Fibroblast of pulmonary artery (primary cell): ENCODE data around the gene DMD.
A peak's percentile ranks its signal among the peaks of the same experiment; 100 is the strongest.

Experiments
- DNase-seq: peaks from one replicate; pipeline ENCODE4 v3.0.0-alpha.2; 2010; ENCODE audit warnings: low read depth
- H3K4me3 ChIP-seq: replicated peaks from 2 replicates; pipeline ENCODE4 v1.5.1; 2011; ENCODE audit warnings: low read depth, mild to moderate bottlenecking, control low read depth, low read length, moderate library complexity
- CTCF ChIP-seq: IDR thresholded peaks from 2 replicates; pipeline ENCODE4 v1.5.1; 2011; ENCODE audit warnings: mild to moderate bottlenecking, control low read depth, low read length, inconsistent platforms; ENCODE audit errors: missing control alignments

The DMD gene

GRCh38 chrX:31331928-31332327, 1879.4 kb downstream of the DMD start:
- no peak for DNase-seq
- no peak for TF ChIP-seq CTCF

GRCh38 chrX:31331015-31331414, 1880.3 kb downstream of the DMD start:
- H3K4me3 ChIP-seq, result no peak overlapping the region
- no peak for DNase-seq
- TF ChIP-seq CTCF, result no peak

More at GRCh38 chrX:31331928-31332327, 1879.4 kb downstream of the DMD start:
- no peak overlapping the region for H3K4me3 ChIP-seq

DNA sequence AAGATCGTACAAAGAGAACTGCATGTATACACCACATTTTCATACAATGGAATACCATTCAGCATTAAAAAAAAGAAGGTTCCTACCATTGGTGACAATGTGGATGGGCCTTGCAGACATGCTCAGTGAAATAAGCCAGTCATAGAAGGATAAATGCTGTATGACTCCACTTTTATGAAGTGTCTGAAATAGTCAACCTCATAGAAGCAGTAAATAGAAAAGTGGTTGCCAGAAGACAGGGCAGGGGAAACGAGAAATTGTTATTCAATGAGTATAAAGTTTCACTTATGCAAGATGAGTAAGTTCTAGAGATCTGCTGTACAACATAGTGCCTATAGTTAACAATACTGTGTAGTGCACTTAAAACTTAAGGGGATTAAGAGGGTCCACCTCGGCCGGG, 1882.1 kb downstream of the DMD start:
- no peak for DNase-seq
- TF ChIP-seq CTCF, result no peak
- no peak overlapping the region for H3K4me3 ChIP-seq

DNA sequence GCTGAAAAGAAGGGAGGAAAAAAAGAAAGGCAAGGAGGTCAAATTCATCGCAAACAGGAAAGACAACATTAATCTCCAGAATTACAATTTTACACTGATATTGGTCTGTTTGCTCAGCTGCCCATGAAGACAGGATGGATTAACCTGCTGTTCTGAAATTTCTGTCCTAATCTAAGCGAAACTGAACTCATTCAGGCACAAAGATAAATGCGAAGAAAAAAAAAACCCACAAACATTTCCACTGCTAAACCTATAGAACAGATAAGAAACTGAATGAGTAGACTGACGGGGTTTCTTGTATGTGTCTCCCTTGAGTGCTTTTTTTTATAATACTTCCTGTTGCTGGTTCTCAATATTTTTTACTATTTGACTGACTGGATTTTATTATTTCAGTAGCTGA, 1887.7 kb downstream of the DMD start:
- TF ChIP-seq CTCF, result no peak

DNA sequence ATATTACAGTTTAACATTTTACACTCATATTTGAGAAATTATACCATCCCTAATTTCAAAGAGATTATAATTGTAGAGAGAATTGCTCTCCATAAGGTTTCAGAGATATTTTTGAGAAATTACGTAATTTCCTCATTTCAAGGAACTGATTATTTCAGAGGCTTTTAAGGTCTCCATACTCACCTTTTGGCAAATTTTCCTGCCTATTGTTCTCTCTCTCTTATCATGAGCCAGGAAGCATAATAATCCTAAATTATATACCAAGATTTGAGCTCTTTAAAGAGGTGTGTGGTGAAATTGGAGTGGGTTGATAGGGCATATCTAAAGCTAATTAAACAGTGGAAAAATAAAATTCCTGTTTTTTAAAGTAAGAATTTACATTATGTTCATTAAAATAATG, 1890.6 kb downstream of the DMD start:
- no peak for TF ChIP-seq CTCF
- H3K4me3 ChIP-seq, result no peak overlapping the region
- DNase-seq, result peak; percentile 20

More for the DNA sequence above, 1887.7 kb downstream of the DMD start:
- H3K4me3 ChIP-seq, result no peak overlapping the region
- no peak for DNase-seq

DNA sequence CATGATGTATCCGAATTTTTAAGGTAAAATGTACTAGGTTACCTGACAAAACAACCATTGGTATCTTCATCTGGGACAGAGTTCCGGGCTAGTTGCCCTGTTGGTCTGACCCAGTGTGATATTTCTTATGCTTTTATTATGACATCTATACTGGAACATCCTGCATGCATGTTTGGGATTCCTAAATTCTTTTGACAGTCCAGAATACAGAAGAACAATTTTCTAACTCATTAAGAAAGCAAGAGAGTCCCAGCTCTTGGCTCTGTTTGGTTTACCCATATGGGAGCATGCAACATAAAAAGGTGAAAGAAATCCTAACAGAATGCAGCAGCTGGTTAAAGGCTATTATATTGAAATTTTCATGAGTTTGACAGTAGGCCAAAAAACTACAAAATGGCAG, 1891.8 kb downstream of the DMD start:
- no peak for DNase-seq

More for the DNA sequence above, 1891.8 kb downstream of the DMD start:
- no peak overlapping the region for H3K4me3 ChIP-seq
- TF ChIP-seq CTCF, result no peak
